GM12801 (cell line): ENCODE measurements around the gene TXNIP.

Experiments
- CTCF ChIP-seq: IDR thresholded peaks from one replicate; pipeline ENCODE4 v1.5.1; 2011; ENCODE audit warnings: control low read depth; ENCODE audit not compliant: insufficient read length; ENCODE audit errors: extremely low read depth

TXNIP gene

GRCh38 chr1:145946477-145946986 is 49.8 kb downstream of the TXNIP start:
- TF ChIP-seq CTCF: no peak

DNA sequence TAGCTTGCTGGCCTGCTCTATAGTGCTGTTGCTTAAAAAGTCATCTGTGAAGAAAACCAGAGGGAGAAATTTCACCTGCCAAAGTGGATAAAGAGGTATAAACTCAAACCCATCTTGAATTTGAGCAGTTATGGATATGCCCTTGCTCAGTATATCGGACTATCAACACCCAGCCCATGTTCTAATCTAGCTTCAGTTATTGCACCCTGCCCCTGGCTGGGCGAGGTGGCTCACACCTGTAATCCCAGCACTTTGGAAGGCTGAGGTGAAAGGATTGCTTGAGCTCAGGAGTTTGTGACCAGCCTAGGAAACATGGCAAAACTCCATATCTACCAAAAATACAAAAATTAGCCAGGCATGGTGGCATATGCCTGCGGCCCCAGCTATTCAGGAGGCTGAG is 51.8 kb downstream of the TXNIP start:
- TF ChIP-seq CTCF: no peak

DNA sequence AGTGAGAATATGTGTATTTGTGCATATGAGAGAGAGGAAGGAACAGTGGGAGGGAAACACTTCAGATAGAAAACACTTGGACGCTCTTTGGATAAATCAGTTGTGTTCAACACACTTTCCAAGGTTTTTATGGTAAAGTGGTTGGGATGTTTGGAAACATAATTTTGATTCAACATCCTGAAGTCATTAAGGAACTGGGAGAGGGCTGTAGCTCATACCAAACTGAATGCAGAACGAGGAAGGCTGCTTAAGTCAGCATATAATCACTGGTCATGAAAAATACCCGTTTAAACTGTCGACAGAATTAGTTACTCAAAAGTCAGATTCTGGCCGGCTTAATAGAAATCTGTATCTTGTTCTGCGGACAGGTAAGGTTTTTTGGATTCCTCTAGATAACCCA is 53.5 kb downstream of the TXNIP start:
- no peak for TF ChIP-seq CTCF
